NCI-H1092 (cell line): ENCODE data around the gene LCE1B.

Source experiments
- DNase-seq: peaks from one replicate; lab custom pipeline; 2025; lab: John Stamatoyannopoulos, UW

LCE1B gene

GRCh38 chr1:152811671-152812070 is at the start of gene LCE1B:
LCE1B (plus strand) TSS chr1:152811971; CDS start chr1:152812447, 476 bp downstream.
- no peak for DNase-seq

GRCh38 chr1:152768847-152769533 is 42.8 kb upstream of the LCE1B start:
- no peak for DNase-seq

- DNase-seq: no peak
Measured at GRCh38 chr1:152770411-152770810, 41.4 kb upstream of the LCE1B start.

GRCh38 chr1:152774875-152775274 is 36.9 kb upstream of the LCE1B start, which contains the start of gene LCE1F:
LCE1F (plus strand) TSS chr1:152775140; CDS start chr1:152776372, 1,232 bp downstream.
- DNase-seq: no peak

GRCh38 chr1:152776361-152776760 is 35.4 kb upstream of the LCE1B start:
- no peak for DNase-seq

GRCh38 chr1:152777510-152778137 is 34.1 kb upstream of the LCE1B start:
- DNase-seq: no peak

GRCh38 chr1:152783095-152783494 is 28.7 kb upstream of the LCE1B start:
- no peak for DNase-seq

GRCh38 chr1:152786077-152786476 is 25.7 kb upstream of the LCE1B start, which contains the start of gene LCE1E:
LCE1E (plus strand) TSS chr1:152786257; CDS start chr1:152787300, 1,043 bp downstream.
- no peak for DNase-seq

- DNase-seq: no peak
Measured at GRCh38 chr1:152795686-152796085, 16.1 kb upstream of the LCE1B start.

GRCh38 chr1:152796421-152796820 is 15.3 kb upstream of the LCE1B start, which contains the start of gene LCE1D:
LCE1D (plus strand) TSS chr1:152796721; CDS start chr1:152797795, 1,074 bp downstream.
- no peak for DNase-seq

GRCh38 chr1:152801333-152801732 is 10.4 kb upstream of the LCE1B start:
- DNase-seq: no peak

GRCh38 chr1:152806576-152806975 is 5.2 kb upstream of the LCE1B start, which contains the start of gene LCE1C:
LCE1C (minus strand) TSS chr1:152806651; CDS start chr1:152805478, 1,173 bp downstream.
- DNase-seq: no peak

- no peak for DNase-seq
Measured at GRCh38 chr1:152811050-152811449, 721 bp upstream of the LCE1B start.

GRCh38 chr1:152817309-152817708 is 5.5 kb downstream of the LCE1B start:
- DNase-seq: no peak

GRCh38 chr1:152823294-152823693 is 11.5 kb downstream of the LCE1B start:
- no peak for DNase-seq

GRCh38 chr1:152824964-152825363 is 13.2 kb downstream of the LCE1B start:
- no peak for DNase-seq

GRCh38 chr1:152827173-152827572 is 15.4 kb downstream of the LCE1B start, which contains the start of gene LCE1A:
LCE1A (plus strand) TSS chr1:152827473; CDS start chr1:152827473, 0 bp downstream.
- DNase-seq: no peak

- no peak for DNase-seq
Measured at GRCh38 chr1:152836870-152837269, 25.1 kb downstream of the LCE1B start.

GRCh38 chr1:152842556-152842955 is 30.8 kb downstream of the LCE1B start, which contains the start of gene LCE6A:
LCE6A (plus strand) TSS chr1:152842856; CDS start chr1:152843521, 665 bp downstream.
- no peak for DNase-seq

GRCh38 chr1:152855661-152856060 is 43.9 kb downstream of the LCE1B start:
- no peak for DNase-seq

GRCh38 chr1:152858062-152858461 is 46.3 kb downstream of the LCE1B start:
- DNase-seq: no peak

- no peak for DNase-seq
Measured at GRCh38 chr1:152859696-152860095, 47.9 kb downstream of the LCE1B start, which contains the start of gene LCE7A. LCE7A (plus strand) TSS chr1:152859996; CDS start chr1:152860698, 702 bp downstream.

- DNase-seq: no peak
Measured at GRCh38 chr1:152860129-152860528, 48.4 kb downstream of the LCE1B start.
